ENCODE data around the gene SLC2A9.

Gene SLC2A9

DNA sequence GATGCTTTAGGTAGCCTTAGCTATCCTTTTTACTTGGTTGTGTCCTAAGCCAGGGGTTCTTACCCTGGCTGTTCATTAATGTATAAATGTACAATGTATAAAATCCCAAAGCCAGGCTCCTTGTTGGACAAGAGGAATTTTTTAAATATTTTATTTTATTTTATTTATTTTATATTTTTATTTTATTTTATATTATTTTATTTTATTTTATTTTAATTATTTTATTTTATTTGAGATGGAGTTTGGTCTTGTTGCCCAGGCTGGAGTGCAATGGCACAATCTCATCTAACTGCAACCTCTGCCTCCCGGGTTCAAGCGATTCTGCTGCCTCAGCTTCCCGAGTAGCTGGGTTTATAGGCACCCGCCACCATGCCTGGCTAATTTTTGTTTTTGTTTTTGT is 8.1 kb upstream of the SLC2A9 start:
- no peak overlapping the region for H3K4me3 ChIP-seq (ENCODE audit: low read depth, low read length)
- no peak for TF ChIP-seq CTCF (IDR thresholded peaks at IDR 0.05; ENCODE audit: low read depth, low read length, missing control alignments)
- no peak for DNase-seq (ENCODE audit: low read depth)

GRCh38 chr4:10028910-10029309 is 7.6 kb upstream of the SLC2A9 start:
- no peak overlapping the region for H3K4me3 ChIP-seq (ENCODE audit: low read depth, low read length)
- no peak for DNase-seq (ENCODE audit: low read depth)
- no peak for TF ChIP-seq CTCF (IDR thresholded peaks at IDR 0.05; ENCODE audit: low read depth, low read length, missing control alignments)

DNA sequence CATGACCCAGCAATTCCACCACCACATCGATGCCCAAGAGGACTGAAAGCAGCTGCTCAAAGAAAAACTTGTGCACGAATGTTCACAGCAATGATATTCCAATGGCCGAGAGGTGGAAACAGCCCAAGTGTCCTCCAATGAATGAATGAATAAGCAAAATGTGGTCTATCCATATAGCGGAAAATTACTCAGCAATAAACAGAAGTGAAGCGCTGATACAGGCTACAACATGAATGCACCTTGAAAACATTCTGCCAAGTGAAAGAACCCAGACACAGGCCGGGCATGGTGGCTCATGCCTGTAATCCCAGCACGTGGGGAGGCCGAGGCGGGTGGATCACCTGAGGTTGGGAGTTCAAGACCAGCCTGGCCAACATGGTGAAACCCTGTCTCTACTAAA is 5.2 kb upstream of the SLC2A9 start:
- no peak overlapping the region for H3K4me3 ChIP-seq (ENCODE audit: low read depth, low read length)
- no peak for DNase-seq (ENCODE audit: low read depth)
- no peak for TF ChIP-seq CTCF (IDR thresholded peaks at IDR 0.05; ENCODE audit: low read depth, low read length, missing control alignments)

- no peak for DNase-seq (ENCODE audit: low read depth)
- no peak overlapping the region for H3K4me3 ChIP-seq (ENCODE audit: low read depth, low read length)
- TF ChIP-seq CTCF (IDR thresholded peaks at IDR 0.05; ENCODE audit: low read depth, low read length, missing control alignments) = no peak
Observed at GRCh38 chr4:10025230-10025806, 4.0 kb upstream of the SLC2A9 start.

DNA sequence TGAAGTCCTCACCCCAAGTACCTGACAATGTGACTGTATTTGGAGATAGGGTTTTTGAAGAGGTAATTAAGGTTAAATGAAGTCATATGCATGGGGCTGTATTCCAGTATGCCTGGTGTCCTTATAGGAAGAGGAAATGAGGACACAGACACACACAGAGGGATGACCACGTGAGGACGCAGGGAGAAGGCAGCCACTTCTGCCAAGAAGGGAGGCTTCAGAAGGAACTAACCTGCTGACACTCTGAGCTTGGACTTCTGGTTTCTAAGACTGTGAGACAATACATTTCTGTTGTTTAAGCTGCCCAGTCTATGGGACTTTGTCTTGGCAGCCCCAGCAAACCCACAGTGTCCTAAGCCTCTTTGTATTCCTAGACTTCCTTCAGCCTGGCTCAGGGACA is 3.0 kb upstream of the SLC2A9 start:
- no peak for TF ChIP-seq CTCF (IDR thresholded peaks at IDR 0.05; ENCODE audit: low read depth, low read length, missing control alignments)
- DNase-seq (ENCODE audit: low read depth) = no peak
- no peak overlapping the region for H3K4me3 ChIP-seq (ENCODE audit: low read depth, low read length)

GRCh38 chr4:10023806-10024205 is 2.5 kb upstream of the SLC2A9 start:
- H3K4me3 ChIP-seq (ENCODE audit: low read depth, low read length) = no peak overlapping the region
- DNase-seq (ENCODE audit: low read depth) = no peak
- no peak for TF ChIP-seq CTCF (IDR thresholded peaks at IDR 0.05; ENCODE audit: low read depth, low read length, missing control alignments)

- DNase-seq (ENCODE audit: low read depth) = no peak
- TF ChIP-seq CTCF (IDR thresholded peaks at IDR 0.05; ENCODE audit: low read depth, low read length, missing control alignments) = no peak
- H3K4me3 ChIP-seq (ENCODE audit: low read depth, low read length) = no peak overlapping the region
Observed at GRCh38 chr4:10023050-10023419, 1.7 kb upstream of the SLC2A9 start.

Measured in GM12864 (cell line).